ENCODE data around the gene PAPSS2. TPM values are rescaled to one million over a fixed set of nuclear protein-coding genes. Genes with fewer than 3 reads are reported as not detected.
A peak's percentile ranks its signal among the peaks of the same experiment; 100 is the strongest.
"Not testable (repeated sequence)": the region's sequence is repeated elsewhere in the genome, so short reads cannot be mapped to it uniquely, and the experiment has no call there.

PAPSS2 gene
- total RNA-seq (2014; rRNA removed; shearing (Covaris generic)): 16.6 and 20.9 TPM in 2 replicates
- 28.2 and 32.6 TPM in 2 replicates for polyA plus RNA-seq (2015; cell fraction: cytosol; rRNA removed)
- polyA plus RNA-seq (2015; cell fraction: nucleus; rRNA removed): 31.4 and 34.4 TPM in 2 replicates

DNA sequence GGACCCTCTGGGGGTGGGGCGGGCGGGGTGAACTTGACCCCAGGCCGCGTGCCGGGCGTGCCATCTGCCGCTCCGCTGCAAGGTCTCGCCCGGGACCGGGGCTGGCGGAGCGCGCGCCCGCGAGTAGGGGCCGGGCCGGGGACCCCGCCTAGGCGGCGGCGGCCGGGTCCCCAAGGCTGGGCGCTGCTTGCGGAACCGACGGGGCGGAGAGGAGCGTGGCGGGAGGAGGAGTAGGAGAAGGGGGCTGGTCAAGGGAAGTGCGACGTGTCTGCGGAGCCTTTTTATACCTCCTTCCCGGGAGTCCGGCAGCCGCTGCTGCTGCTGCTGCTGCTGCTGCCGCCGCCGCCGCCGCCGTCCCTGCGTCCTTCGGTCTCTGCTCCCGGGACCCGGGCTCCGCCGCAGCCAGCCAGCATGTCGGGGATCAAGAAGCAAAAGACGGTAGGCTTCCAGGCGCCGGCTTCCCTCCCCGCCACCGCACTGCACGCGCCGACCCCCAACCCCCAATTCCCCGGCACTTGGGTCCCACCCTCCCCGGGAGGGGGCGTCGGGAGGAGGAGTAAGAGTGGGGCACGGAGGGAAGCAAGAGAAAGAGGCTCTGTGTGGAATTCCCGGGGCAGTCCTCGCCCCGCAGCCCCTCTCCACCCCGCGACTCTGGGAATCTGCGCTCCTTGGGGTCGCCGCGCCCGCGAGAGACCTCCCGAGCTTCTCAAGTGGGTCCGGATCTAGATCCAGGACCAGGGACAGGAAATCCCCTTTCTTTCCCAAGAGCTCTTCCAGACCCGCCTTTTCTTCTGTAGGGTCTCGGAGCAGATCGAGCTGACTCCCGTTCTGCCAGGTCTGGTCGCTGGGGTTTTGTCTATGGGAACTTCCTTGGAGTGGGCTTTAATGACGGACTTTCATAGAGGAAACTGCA lies at the start of gene PAPSS2:
Gene PAPSS2, plus strand, starts transcription at position 308 of the 913 bp plus-strand sequence. Its CDS starts 104 bp downstream, at position 412.
- peak; percentile 65 for DNase-seq (ENCODE audit: low read depth)

DNA sequence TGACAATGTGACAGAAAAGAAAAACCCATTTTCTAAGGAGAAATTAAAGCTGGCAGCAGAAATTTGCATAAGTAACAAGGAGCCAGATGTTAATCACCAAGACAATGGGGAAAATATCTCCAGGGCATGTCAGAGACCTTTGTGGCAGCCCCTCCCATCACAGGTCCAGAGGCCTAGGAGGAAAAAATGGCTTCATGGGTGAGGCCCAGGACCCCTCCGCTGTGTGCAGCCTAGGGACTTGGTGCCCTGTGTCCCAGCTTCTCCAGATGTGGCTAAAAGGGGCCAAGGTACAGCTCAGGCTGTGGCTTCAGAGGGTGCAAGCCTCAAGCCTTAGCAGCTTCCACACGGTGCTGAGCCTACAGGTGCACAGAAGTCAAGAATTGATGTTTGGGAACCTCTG lies 48.3 kb upstream of the PAPSS2 start:
- not testable (repeated sequence) for DNase-seq (ENCODE audit: low read depth)

DNA sequence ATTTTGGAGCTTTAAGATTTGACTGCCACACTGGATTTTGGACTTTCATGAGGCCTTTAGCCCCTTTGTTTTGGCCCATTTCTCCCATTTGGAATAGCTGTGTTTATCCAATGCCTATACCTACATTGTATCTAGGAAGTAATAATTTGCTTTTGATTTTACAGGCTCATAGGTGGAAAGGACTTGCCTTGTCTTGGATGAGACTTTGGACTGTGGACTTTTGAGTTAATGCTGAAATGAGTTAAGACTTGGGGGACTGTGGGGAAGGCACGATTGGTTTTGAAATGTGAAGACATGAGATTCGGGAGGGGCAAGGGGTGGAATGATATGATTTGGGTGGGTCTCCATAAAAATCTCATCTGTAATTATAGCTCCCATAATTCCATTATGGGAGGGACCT lies 47.6 kb upstream of the PAPSS2 start:
- DNase-seq (ENCODE audit: low read depth): no peak

DNA sequence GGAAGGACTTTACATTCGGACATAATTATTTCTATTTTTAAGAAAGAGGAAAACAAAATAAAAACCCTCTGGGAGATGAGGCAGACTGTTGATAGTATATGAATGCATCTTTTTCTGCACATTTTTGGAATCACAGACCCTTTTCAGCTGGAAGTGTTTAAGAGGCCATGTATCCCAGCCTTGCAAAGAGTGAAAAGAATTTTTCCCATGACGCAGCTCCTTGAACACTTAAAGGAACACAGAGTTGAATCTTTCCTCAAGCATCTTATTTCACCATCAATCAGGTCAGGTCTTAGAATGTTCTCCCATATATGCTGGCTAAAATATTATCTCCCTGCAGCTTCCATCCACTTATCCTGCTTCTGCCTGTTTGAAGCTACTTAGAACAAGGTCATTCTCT lies 45.9 kb upstream of the PAPSS2 start:
- DNase-seq (ENCODE audit: low read depth): no peak

DNA sequence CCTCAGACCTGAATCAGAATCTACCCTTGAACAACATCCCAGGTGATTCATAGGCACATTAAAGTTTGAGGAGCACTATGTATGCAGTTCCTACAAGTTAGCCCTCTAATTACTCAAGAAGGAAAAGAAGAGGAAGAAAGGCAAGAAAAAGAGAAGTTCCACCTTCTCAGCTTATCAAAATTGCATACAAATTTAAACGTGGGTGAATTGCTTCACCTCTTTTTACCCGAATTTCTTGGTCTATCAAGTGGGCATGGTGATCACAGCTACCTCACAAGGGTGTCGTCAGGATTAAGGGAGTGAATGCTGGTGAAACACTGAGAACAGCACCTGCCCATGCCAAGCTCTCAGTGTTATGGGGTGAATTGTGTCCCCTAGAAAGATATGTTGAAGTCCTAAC lies 43.8 kb upstream of the PAPSS2 start:
- no peak for DNase-seq (ENCODE audit: low read depth)

DNA sequence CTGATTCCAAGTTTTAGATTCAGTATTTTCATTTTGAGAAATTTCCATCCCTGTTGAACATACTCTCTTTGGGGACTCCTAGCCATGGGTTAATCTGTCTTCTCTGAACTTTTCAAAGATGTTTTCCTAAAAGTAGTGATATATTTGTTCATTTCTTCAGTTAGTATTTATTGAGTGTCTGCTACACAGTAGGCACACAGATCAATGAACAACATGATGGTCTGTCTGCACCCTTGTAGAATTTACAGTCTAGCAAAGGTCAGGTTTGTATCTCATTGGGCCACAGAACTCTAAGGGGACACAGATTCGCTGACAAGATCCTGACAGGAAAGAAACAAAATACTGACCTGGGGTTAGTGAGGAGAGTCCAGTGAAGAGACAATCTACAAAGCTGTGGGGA lies 42.2 kb upstream of the PAPSS2 start:
- no peak for DNase-seq (ENCODE audit: low read depth)

DNA sequence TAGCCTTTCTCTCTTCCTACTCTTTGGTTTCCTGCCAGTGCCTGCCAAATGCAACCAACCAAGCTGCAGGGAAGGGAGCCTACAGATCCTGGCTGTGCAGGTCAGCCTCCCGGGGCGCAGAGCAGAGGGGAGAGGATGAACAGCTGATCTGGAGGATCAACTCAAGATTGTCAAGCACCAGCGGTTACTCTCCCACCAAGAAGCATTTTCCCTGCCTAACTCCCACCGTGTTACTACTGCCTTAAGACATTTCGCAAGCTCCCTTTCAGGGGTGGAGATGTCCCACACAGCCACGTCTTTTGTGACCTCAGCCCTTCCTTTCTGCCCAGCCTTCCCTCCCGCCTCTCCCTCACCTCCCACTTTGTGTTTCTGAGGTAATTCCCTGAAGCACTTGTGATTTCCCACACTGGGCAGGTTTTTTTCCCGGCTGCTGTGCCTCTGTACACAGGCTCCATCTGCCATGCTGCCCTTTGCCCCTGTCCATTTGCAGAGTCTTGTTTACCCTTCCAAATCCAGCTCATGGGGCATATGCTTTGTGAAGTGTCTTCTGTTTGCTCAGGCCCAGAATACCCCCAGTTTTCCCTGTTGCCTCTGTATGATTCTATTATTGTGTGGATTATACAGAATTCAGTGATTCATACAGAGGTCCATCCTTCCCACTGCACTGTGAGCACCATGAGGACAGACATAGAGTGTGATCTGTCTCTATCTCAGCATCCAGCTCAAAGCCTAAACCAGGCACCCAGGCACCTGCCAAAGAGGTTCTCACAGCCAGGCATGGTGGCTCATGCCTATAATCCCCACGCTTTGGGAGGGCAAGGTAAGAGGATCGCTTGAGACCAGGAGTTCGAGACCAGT lies 40.9 kb upstream of the PAPSS2 start:
- DNase-seq (ENCODE audit: low read depth): no peak

DNA sequence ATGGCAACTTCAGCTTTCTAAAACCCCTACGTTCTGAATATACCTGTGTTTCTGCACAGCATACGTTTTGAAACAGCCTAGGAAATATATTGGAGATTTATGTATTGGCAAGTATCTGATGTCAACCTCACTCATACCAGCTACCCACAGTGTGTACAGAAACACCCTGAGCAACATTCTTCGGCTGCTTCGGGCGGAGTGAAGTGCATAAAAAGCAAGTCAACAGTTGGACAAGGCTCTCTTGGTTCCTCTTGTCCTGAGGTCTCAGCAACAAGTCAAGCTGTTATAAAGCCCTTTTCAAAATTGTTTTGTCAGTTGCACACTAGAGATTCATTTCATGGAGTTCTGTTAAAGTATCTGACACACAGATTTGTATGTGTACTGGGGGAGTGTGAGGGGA lies 40.0 kb upstream of the PAPSS2 start:
- DNase-seq (ENCODE audit: low read depth): no peak

DNA sequence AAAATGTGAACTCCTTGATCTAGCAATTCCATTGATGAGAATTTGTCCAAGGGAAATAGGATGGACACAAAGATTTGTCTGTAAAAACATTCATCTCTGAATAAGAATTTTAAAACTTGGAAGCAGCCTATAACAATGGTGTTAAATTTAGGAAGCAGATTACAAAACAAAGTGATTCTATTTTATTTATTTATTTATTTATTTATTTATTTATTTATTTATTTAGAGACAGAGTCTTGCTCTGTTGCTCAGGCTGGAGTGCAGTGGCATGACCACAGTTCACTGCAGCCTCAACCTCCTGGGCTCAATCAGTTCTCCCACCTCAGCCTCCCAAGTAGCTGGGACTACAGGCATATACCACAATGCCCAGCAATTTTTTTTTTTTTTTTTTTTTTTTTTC lies 38.2 kb upstream of the PAPSS2 start:
- not testable (repeated sequence) for DNase-seq (ENCODE audit: low read depth)

DNA sequence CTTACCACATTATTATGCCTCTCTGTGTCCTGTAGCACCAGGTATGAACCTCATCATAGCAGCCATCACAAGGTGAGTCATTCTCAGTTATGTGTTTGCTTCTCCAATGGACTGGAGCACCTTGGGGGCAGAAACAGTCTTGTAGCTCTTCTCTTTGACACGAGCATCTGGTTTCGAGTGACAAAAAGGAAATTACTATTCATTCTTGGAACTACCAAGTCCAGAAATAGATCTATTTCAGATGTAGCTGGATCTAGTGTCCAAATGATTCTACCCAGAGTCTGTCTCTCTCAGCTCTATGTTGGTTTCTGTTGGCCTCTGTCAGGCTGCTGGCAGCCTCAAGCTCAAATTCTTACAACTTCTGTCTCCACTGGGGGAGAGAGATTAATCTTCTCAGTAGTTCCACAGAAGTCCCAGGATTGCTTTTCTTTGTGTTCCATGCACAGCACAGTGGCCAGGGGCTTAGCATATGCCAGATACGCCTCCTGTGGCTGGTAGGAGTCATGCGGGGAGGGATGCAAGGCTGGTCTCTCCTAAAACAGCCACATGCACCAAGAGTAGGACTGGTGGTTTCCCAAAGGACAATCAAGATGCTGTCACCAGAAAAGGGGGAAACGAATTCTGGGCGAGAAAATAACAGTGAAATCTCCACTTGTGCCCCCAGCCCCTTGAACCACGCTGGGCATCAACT lies 37.2 kb upstream of the PAPSS2 start:
- DNase-seq (ENCODE audit: low read depth): no peak

DNA sequence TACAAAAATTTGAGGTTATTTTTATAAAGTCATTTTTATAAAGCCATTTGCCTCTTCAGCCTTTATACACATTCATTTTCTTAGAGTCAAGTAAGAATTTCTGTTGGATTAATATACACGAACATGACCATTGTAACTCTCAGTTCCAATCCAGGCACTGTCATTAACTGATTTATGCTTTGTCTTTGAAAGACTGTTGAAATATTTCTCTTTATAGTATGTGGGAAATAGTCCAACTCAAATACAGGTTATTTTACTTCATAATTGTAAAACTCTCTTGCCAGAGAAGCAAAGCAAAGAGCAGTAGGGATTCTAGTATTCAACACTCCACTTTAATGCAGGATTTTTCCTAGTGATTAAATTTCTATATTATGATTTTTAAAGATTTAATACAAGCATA lies 36.5 kb upstream of the PAPSS2 start:
- no peak for DNase-seq (ENCODE audit: low read depth)

DNA sequence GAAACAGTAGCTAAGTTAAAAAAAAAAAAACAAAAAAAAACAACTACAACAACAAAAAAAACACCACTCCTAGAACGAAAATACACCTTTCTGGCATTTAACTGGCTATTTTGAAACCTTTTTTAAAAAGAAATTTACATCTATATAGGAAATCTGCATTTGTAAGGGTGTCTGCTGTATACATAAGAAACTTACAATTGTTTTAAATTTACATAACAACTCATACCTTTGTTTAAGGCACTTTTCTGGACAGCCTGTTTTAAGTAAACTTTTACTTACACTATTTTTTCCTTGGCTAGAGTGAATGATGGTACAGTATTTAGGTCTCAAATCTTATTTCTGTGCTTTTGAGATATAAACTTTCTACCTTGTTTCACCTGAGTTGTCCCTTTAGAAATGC lies 34.0 kb upstream of the PAPSS2 start:
- DNase-seq (ENCODE audit: low read depth): no peak

DNA sequence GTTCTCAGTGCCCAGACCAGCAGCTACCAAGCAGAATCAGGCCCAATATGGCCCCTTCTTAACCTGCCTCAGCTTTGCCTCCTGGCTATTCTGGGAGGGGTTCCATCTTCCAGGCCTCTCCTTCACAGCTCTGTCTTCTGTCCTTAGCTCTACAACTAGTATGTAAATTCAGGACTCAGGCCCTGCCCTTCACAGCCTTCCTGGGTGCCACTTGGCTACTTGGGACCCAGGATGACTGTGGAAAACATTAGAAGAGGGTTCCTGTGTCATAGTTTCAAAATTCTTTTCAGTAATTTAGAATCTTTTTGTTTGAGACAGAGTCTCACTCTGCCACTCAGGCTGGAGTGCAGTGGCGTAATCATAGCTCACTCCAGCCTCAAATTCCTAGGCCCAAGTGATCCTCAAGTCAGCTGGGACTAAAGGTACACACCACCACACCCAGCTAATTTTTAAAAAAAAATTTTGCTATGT lies 33.2 kb upstream of the PAPSS2 start:
- no peak for DNase-seq (ENCODE audit: low read depth)

DNA sequence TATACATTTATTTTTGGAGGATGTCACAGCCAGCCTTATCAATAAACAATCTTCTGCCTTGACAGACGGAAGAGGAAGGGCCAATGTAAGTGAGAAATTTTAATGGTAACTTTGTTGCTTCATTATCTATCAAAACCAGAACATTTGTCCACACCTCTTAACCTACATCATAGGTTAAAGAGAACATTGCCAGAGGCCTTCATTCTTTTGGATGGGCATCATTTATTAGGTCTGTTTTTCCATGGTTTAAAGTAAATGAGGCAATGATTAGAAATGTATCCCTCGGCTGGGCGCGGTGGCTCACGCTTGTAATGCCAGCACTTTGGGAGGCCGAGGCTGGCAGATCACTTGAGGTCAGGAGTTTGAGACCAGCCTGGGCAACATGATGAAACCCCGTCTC lies 29.5 kb upstream of the PAPSS2 start:
- DNase-seq (ENCODE audit: low read depth): no peak

DNA sequence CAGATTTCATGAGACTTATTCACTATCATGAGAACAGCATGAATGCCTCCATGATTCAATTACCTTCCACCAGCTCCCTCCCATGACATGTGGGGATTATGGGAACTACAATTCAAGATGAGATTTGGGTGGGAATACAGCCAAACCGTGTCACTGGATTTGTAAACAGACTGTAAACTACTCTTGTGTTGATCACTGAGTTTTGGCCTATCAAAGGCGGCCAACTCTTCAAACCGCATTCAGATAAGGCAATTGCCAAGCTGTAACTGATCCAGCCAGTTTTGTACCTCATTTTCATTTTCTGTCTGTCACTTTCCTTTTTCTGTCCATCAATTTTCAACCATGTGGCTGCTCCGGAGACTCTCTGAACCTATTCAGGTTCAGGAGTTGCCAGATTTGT lies 27.2 kb upstream of the PAPSS2 start:
- no peak for DNase-seq (ENCODE audit: low read depth)

DNA sequence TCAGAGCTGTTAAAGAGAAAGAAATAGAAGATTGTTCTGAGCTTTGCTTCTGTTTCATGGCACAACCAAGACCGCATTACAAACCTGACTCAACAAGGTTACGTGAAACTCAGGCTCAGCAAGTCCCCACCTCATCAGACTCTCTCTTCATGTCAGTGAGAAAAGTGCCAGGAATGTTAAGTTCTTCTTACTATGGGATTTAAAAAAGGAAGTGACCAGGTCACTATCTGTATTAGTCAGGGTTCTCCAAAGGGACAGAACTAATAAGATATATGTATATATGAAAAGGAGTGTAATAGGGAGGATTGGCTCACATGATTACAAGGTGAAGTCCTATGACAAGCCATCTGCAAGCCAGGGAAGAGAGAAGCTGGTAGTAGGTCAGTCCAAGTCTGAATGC lies 25.4 kb upstream of the PAPSS2 start:
- DNase-seq (ENCODE audit: low read depth): peak; percentile 71

DNA sequence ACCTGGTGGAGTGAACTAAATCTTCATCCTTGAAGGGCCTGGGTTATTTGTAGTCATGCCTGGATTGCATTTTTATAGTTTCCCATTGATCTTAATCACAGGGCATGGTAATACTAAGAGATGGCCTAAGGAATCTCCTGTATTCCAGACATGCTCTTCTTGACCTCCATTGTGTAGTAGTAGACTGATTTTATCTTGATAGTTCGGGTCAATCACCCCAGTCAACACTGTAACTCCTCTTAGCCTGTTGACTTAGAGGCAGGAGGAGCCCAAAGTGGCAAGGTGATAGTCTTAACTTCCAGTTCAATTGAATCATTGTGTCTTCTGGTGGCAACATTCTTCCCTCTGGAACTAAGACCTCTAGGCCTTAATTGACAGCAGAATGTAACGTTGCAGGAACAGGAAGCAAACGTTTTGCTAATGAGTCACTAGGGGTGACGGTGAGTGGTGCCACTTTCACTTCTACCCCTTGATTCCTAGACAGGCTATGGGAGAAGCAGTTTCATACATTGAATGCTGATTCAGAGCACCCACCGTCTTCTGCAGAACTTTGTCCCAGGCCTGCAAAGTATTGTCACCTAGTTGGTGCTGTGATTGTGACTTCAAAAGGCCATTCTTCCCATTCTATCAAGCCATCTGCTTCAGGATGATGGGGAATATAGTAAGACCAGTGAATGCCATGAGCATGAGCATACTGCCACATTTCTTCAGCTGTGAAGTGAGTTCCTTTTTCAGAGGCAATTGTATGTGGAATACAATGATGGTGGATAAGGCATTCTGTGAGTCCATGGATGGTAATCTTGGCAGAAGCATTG lies 24.0 kb upstream of the PAPSS2 start:
- peak; percentile 96 for DNase-seq (ENCODE audit: low read depth)

DNA sequence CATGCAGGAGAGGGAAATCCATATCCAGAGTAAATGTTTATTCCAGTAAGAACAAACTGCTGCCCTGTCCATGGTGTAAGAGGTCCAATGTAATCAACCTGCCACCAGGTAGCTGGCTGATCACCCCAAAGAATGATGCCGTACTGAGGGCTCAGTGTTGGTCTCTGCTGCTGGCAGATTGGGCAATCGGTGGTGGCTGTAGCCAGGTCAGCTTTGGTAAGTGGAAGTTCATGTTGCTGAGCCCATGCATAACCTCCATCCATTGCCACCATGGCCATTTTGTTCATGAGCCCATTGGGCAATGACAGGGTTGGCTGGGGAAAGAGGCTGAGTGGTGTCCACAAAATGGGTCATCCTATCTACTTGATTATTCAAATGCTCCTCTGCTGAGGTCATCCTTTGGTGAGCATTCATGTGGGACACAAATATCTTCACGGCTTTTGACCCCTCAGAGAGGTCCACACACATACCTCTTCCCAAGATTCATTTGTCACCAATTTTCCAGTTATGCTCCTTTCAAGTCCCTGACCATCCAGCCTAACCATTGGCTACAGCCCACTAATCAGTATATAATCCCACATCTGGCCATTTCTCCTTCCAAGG lies 23.3 kb upstream of the PAPSS2 start:
- DNase-seq (ENCODE audit: low read depth): no peak

DNA sequence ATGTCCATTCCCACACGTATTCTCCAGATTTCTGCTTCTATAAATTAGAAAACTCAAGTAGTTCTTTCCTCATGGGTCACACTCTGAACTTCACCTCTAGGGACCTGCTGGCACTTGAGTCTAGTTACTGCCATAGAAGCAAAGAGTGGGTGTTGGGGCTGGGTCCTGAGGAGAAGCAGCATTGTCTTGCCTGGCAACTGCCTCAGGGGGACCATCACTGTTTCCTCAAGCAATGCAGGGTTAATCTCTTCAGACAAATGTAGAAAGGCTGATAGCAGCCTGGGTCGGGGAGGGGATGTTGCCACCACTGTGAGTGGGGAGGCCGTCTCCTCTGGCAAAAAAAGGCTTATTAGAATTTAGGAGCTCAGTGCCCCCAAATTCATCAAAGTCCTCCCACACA lies 20.2 kb upstream of the PAPSS2 start:
- no peak for DNase-seq (ENCODE audit: low read depth)

DNA sequence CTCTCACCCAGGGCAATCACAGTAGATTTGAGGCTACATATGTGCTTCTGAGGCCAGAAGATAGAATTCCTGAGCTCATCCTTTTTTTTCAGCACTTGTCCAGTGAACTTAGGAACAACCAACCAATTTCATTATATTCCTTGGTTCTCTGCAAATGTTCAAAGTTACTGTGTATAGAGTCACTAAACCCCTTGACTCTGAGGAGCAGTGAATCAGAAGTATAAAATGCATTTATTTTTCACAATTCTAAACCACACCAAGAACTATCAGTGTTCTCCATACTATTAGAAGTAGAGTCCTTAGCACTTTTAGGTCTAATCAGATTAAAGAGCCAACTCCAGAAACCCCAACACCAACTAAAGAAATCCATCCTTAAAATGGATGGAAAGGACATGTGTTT lies 19.6 kb upstream of the PAPSS2 start:
- DNase-seq (ENCODE audit: low read depth): no peak

Measured in HT1080 (cell line).